ENCODE measurements around the gene RAI14. TPM values are rescaled to one million over a fixed set of nuclear protein-coding genes. Genes with fewer than 3 reads are reported as not detected.
A peak's percentile ranks its signal among the peaks of the same experiment; 100 is the strongest.

Gene RAI14
- total and polyA plus RNA-seq, 2 donors (not counting 3 experiments of a cell fraction or from before 2014, with no cell fraction given) = 114 to 369 TPM

- Histone ChIP-seq H3K27ac (ENCODE audit: insufficient read depth, low read depth, low read length) (peak overlapping the region; percentile 80), H3K27me3 (ENCODE audit: control insufficient read depth in 2 of 2, insufficient read depth in 2 of 2, low read length in 2 of 2) (no peaks in the 10 kb centered on the region), H4K20me1 (replicated peaks; ENCODE audit: control insufficient read depth, extremely low read depth, insufficient read depth, low read length) (no peaks in the 10 kb centered on the region), H2AFZ (ENCODE audit: low read depth, low read length) (no peak overlapping the region), H3K9me1 (replicated peaks; ENCODE audit: control insufficient read depth, extremely low read depth, insufficient read depth, low read length) (no peaks in the 10 kb centered on the region), H3K9me3 (replicated peaks; ENCODE audit: control insufficient read depth, insufficient read depth, low read length) (no peaks in the 10 kb centered on the region), H3K4me3 (replicated peaks in 1 of 3; ENCODE audit: insufficient read depth in 1 of 3, low read depth in 1 of 3, low read length in 3 of 3) (no peak overlapping the region), H3K36me3 (ENCODE audit: control insufficient read depth in 2 of 2, extremely low read depth in 1 of 2, insufficient read depth in 2 of 2, low read length in 2 of 2) (peaks cover 12 to 40% of the 10 kb centered on the region in 2 experiments), H3K9ac (replicated peaks; ENCODE audit: extremely low read depth, insufficient read depth, low read length) (peak overlapping the region; percentile 64), H3K79me2 (ENCODE audit: control insufficient read depth, insufficient read depth, low read length) (peaks cover 95% of the 10 kb centered on the region), H3K4me2 (ENCODE audit: insufficient read depth, low read length) (peak overlapping the region; percentile 40), H3K4me1 (ENCODE audit: control insufficient read depth, extremely low read depth, insufficient read depth, low read length) (peaks cover 58% of the 10 kb centered on the region)
- intact Hi-C loops (cut with micrococcal nuclease) = no loop called here
- FAIRE-seq (no peak), DNase-seq (ENCODE audit: low read depth, low spot score) (no peak)
- TF ChIP-seq POLR2A (IDR thresholded peaks at IDR 0.05; ENCODE audit: low read depth, low read length) = no peak
- TF ChIP-seq GATA2 (IDR thresholded peaks at IDR 0.05; ENCODE audit: insufficient read depth, insufficient read length, low read depth, low read length) = no peak
- no peak for TF ChIP-seq CTCF (IDR thresholded peaks at IDR 0.05; ENCODE audit: extremely low read depth in 1 of 2, insufficient read depth in 1 of 2, low read depth in 1 of 2, low read length in 2 of 2)
- TF ChIP-seq MAX (IDR thresholded peaks at IDR 0.05; ENCODE audit: insufficient read depth, insufficient read length) = no peak
- no peak for TF ChIP-seq EZH2 (IDR thresholded peaks at IDR 0.05; ENCODE audit: borderline replicate concordance, low read depth, low read length, severe bottlenecking)
- TF ChIP-seq JUN (IDR thresholded peaks at IDR 0.05; ENCODE audit: borderline replicate concordance, insufficient read depth, insufficient read length, low read depth) = no peak
- TF ChIP-seq FOS (IDR thresholded peaks at IDR 0.05; ENCODE audit: borderline replicate concordance, insufficient read depth, low read length) = no peak
- TF ChIP-seq MYC (IDR thresholded peaks at IDR 0.05; ENCODE audit: low read depth, low read length) = no peak
- TF ChIP-seq POLR2AphosphoS5 (IDR thresholded peaks at IDR 0.05; ENCODE audit: insufficient read depth, low read depth, low read length) = no peak
- ChIA-PET CTCF (interaction anchor here (0.8 to 3.9 kb wide), 18 partner anchors 7 to 213 kb away, joined by 3 to 25 read pairs (median 4); no protein-coding TSS in a partner anchor), POLR2A (interaction anchor here (0.7 to 1.7 kb wide), 8 partner anchors 10 to 102 kb away, joined by 4 to 8 read pairs (median 6); partner anchors contain the start of gene RAI14)
- TSS peak; percentile 65 for BruUV-seq (replicated peaks)
- dilution Hi-C loops (cut with MboI; ENCODE audit: extremely low pct_ligation_motif_present, low sequenced_read_pairs) = no loop called here
Observed at GRCh38 chr5:34687269-34688011, 31.3 kb downstream of the RAI14 start.

All from endothelial cell of umbilical vein (primary cell).